Dermis blood vessel endothelial cell (primary cell): ENCODE results near the gene ZBTB16. TPM values are rescaled to one million over a fixed set of nuclear protein-coding genes. Genes with fewer than 3 reads are reported as not detected.
"Not testable (repeated sequence)": the region's sequence is repeated elsewhere in the genome, so short reads cannot be mapped to it uniquely, and the experiment has no call there.

ENCODE experiments used
- DNase-seq: peaks from one replicate; pipeline ENCODE4 v3.0.0; 2010
- total RNA-seq: library from RNA; depleted of rRNA; stranded (reverse); fragments of >200 nt; gene quantifications from 2 replicates; pipeline ENCODE4 v1.2.3, GENCODE V29; 2014

Gene ZBTB16
- total RNA-seq, 1 donor from 2014 or later = 34.7 TPM

GRCh38 chr11:114044042-114044871 is 15.3 kb upstream of the ZBTB16 start:
- peak; percentile 90 for DNase-seq

DNA sequence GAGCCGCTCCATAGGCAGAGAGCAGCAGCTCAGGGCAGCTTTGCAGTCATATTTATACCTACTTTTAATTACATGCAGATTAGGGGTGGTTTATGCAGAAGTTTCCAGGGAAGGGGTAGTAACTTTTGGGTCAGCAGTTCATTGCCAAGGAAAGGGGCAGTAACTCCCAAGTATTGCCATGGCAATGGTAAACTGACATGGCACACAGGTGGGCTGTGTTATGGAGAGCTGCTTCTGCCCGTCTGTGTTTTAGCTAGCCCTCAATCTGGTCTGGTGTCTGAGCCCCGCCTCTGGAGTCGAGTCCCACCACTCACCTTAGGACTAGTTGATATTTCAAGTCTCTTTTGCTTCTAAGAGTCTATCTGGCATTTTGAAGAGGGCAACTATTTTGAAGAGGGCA is 12.2 kb upstream of the ZBTB16 start:
- DNase-seq = no peak

DNA sequence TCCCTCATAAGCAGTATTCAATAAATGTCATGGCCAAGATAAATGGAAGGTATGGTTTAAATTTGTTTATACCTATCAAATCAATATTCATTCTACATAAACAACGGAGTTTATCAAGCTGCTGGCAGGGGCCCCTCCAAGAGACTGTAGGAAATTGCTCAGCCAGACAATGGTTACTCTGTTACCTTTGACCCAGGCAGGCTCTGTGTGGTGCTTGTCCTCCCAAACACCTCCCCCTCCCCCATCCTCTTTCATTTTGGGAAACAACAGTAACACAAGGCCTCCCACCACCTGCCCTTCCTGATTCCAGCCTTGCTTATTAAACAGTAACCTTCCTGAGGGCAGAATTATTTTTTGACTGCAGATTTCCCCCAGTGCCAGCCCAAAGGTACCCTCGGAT is 10.5 kb upstream of the ZBTB16 start:
- peak; percentile 10 for DNase-seq

DNA sequence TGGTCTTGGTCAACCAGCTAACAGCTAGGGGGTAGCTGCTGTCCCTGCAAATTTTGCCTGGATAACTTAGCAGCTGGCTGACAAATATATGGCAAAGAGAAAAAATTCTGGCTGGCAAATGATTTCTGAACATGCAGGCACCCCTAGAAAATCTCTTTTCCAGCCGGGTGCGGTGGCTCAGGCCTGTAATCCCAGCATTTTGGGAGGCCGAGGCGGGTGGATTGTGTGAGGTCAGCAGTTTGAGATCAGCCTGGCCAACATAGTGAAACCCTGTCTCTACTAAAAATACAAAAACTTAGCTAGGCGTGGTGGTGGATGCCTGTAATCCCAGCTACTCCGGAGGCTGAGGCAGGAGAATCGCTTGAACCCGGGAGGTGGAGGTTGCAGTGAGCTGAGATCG is 9.7 kb upstream of the ZBTB16 start:
- not testable (repeated sequence) for DNase-seq

DNA sequence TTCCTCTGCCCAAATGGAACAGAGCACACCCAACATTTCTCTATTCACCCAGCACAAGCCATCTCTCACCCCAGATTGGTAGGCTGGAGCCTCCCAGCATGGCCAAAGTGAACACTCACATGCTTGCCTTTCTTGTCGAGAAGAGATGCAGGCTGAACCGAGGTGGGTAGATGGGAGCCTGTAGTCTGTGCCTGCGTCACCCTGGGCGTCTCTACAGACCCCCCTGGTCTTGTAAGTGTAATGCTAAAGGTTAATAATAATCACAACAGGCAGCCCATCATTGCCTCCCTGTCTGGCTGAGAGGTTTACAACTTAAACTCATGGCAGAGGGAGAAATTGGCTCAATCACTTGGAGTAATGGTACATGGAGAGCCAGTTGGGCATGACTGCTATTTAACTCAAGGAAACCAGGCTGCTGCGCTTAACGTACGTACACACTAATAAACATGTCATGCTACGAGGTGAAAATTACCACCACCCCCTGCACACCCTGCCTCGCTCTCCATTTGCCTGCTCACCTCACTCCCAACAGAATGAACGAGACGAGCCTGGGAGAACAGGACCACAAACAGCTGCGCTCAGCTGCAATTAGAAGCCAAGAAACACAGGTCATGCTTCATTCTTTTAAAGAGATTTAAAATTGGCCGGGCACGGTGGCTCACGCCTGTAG is 9.1 kb upstream of the ZBTB16 start:
- DNase-seq = no peak

DNA sequence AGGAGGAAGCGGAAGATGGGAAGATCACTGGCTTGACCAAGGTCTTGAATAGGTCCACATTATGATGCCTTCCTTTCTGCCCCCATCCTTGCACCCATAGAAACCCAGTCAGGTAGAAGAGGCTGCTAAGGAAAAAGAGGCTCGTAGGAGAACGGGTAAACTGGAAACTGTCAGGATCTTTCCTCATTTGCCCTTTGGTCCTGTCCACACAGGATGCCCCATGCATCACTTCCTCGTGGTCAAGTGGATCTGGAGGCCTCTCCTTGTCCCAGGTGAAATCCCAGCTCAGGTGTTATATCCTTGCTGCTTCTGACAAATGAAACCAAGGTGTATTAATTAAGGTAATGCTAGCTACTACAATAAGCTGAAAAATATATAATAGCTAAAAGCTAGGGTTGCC is 8.0 kb upstream of the ZBTB16 start:
- DNase-seq = no peak

GRCh38 chr11:114052160-114052559 is 7.4 kb upstream of the ZBTB16 start:
- no peak for DNase-seq

- no peak for DNase-seq
Measured at GRCh38 chr11:114053406-114053805, 6.1 kb upstream of the ZBTB16 start.

DNA sequence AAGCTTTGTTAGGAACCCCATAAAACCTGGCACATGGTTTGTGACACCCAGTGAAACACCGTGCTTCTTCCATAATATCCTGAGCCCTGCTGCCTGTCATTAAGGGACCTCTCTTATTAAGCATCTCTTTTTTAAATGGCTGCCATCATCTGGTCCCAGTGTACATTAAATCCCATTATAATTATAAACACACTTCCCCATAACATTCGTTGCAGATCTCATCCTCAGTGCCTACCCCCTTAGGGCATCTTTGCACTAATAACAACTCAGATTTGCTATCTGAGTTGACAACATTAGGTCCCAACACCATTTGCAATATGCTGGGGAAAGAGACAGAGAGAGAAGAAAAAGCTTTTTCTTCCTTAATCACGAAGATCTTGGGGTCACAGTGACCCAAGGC is 4.7 kb upstream of the ZBTB16 start:
- no peak for DNase-seq

GRCh38 chr11:114056409-114056808 is 3.1 kb upstream of the ZBTB16 start:
- no peak for DNase-seq

GRCh38 chr11:114057147-114057546 is 2.4 kb upstream of the ZBTB16 start:
- peak; percentile 21 for DNase-seq

DNA sequence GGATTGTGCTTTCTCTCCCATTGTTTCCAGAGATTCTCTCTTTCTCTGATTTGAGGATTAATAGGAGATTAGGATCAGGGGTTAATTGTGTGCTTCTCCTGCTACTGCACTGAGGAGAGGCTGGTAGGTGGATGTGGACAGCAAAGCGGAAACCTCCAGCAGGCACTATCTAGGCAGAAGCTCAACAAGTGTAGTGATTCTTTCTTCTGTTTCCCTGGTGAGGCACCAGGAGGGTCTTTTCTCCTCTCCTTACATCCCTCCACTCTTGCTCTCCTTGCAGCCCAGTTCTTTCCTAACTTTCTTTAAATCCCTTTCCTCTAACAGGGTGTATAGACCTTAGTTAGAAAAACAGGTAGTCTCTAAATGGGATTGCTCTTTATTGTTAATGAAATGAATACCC is 1.9 kb upstream of the ZBTB16 start:
- no peak for DNase-seq

- peak; percentile 55 for DNase-seq
Measured at GRCh38 chr11:114058026-114058706, 1.3 kb upstream of the ZBTB16 start.

GRCh38 chr11:114058871-114059277 is 637 bp upstream of the ZBTB16 start:
- peak; percentile 39 for DNase-seq

- DNase-seq = peak; percentile 67
Measured at GRCh38 chr11:114059984-114060391, 477 bp downstream of the ZBTB16 start.

GRCh38 chr11:114060392-114061047 is 1.0 kb downstream of the ZBTB16 start:
- DNase-seq = peak; percentile 51

DNA sequence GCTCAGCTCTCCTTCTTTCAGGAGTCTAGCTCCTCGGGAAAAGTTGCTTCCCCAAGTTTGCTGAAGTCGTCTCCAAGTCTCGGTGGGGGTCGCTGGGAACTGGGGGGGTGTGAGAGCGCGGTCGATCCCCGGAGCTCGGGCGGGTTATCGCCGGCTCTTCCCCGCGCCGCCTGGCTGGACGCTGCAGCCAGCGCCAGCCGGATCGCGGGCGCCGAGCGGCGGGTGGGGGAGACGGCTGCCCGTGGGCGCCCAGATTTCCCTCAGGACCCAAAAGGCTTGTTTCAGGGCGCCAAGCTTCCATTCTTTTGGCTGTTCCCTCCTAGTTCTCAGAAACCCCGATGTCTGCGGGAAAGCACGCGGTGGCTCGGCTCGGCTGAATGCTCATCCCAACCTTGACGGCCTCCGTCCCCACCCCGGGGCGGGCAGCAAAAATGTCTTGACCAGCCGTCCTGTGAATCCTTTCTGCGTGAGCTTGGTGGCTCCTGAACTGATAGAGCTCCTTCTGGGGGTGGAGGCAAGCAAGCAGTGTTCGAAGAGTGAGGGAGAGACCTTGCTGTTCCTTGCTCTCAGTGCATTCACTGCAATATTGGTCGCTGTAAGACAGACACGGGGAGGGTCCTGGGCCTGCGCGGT is 1.7 kb downstream of the ZBTB16 start:
- peak; percentile 54 for DNase-seq

- no peak for DNase-seq
Measured at GRCh38 chr11:114061681-114062049, 2.2 kb downstream of the ZBTB16 start.

GRCh38 chr11:114062272-114062671 is 2.8 kb downstream of the ZBTB16 start:
- no peak for DNase-seq

DNA sequence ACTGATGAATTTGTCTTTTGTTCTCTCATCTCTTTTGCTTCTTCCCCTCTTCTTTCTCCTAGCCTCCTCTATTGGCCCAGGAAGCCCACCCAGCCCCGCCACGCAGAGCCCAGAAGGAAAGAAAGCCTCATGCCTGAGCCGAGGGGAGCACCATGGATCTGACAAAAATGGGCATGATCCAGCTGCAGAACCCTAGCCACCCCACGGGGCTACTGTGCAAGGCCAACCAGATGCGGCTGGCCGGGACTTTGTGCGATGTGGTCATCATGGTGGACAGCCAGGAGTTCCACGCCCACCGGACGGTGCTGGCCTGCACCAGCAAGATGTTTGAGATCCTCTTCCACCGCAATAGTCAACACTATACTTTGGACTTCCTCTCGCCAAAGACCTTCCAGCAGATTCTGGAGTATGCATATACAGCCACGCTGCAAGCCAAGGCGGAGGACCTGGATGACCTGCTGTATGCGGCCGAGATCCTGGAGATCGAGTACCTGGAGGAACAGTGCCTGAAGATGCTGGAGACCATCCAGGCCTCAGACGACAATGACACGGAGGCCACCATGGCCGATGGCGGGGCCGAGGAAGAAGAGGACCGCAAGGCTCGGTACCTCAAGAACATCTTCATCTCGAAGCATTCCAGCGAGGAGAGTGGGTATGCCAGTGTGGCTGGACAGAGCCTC is 3.8 kb downstream of the ZBTB16 start:
- DNase-seq = no peak

DNA sequence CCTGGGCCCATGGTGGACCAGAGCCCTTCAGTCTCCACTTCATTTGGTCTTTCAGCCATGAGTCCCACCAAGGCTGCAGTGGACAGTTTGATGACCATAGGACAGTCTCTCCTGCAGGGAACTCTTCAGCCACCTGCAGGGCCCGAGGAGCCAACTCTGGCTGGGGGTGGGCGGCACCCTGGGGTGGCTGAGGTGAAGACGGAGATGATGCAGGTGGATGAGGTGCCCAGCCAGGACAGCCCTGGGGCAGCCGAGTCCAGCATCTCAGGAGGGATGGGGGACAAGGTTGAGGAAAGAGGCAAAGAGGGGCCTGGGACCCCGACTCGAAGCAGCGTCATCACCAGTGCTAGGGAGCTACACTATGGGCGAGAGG is 4.3 kb downstream of the ZBTB16 start:
- DNase-seq = no peak

- DNase-seq = no peak
Measured at GRCh38 chr11:114064216-114064615, 4.7 kb downstream of the ZBTB16 start.
